ENCODE measurements around the gene DNASE1L2.

Gene DNASE1L2

DNA sequence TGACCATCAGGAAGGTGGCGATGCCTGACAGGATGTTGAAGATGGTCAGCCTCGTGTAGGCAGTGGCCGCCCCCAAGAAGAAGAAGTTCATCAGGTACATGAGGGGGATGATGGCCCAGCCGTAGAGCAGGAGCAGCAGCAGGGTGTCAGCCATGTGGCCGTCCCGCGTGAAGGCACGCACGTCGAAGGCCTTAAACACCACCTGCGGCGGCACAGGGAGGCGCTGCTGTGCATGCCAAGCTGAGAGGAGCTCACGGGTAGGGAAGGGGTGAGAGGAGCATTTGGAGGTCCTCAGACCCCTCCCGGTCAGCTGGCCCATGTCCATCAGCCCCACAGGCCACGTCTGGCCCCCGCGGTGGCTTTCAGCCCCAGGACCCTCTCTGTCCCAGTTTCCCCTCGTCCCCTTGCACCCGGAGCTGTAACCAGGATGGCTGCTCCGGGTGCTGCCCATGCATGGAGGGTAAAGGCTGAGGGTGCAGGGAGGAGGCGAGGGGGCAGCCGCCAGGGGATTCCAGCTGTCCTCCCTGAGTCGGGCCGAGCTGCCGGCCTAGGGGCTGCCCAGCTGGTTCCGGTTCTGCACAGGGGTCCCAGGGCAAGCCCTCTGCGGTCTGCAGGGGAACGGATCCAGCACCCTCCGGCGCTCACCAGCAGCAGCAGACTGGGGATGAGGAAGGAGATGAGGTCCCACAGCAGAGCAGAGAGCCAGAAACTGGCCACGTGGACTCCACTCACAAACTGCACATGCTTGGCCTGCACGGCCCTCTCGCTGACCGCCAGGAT lies 48.7 kb downstream of the DNASE1L2 start:
- H3K4me1 ChIP-seq (ENCODE audit: control insufficient read depth in 1 of 2, insufficient read depth in 2 of 2, low read length in 2 of 2) = no peaks in the 10 kb centered on the region
- peaks cover 0 to 77% of the 10 kb centered on the region in 2 donors for H3K36me3 ChIP-seq (ENCODE audit: control insufficient read depth in 1 of 2, insufficient read depth in 2 of 2, low read length in 2 of 2)
- no peak overlapping the region for H3K4me3 ChIP-seq (ENCODE audit: low read depth in 1 of 2, low read length in 2 of 2)
- no peaks in the 10 kb centered on the region for H3K27me3 ChIP-seq (ENCODE audit: low read depth, low read length)
- no peak overlapping the region for H3K27ac ChIP-seq (ENCODE audit: low read length)
- H3K9me3 ChIP-seq (ENCODE audit: control insufficient read depth in 1 of 2, low read length in 2 of 2) = no peaks in the 10 kb centered on the region

GRCh38 chr16:2285731-2286191 lies 49.5 kb downstream of the DNASE1L2 start:
- no peak overlapping the region for H3K27ac ChIP-seq (ENCODE audit: low read length)
- peaks cover 0 to 69% of the 10 kb centered on the region in 2 donors for H3K36me3 ChIP-seq (ENCODE audit: control insufficient read depth in 1 of 2, insufficient read depth in 2 of 2, low read length in 2 of 2)
- H3K4me1 ChIP-seq (ENCODE audit: control insufficient read depth in 1 of 2, insufficient read depth in 2 of 2, low read length in 2 of 2) = no peaks in the 10 kb centered on the region
- H3K4me3 ChIP-seq (ENCODE audit: low read depth in 1 of 2, low read length in 2 of 2) = no peak overlapping the region
- H3K9me3 ChIP-seq (ENCODE audit: control insufficient read depth in 1 of 2, low read length in 2 of 2) = no peaks in the 10 kb centered on the region
- H3K27me3 ChIP-seq (ENCODE audit: low read depth, low read length) = no peaks in the 10 kb centered on the region

- H3K4me3 ChIP-seq (ENCODE audit: low read depth in 1 of 2, low read length in 2 of 2) = no peak overlapping the region
- peaks cover 0 to 66% of the 10 kb centered on the region in 2 donors for H3K36me3 ChIP-seq (ENCODE audit: control insufficient read depth in 1 of 2, insufficient read depth in 2 of 2, low read length in 2 of 2)
- no peaks in the 10 kb centered on the region for H3K9me3 ChIP-seq (ENCODE audit: control insufficient read depth in 1 of 2, low read length in 2 of 2)
- no peaks in the 10 kb centered on the region for H3K27me3 ChIP-seq (ENCODE audit: low read depth, low read length)
- H3K4me1 ChIP-seq (ENCODE audit: control insufficient read depth in 1 of 2, insufficient read depth in 2 of 2, low read length in 2 of 2) = no peaks in the 10 kb centered on the region
- H3K27ac ChIP-seq (ENCODE audit: low read length) = no peak overlapping the region
Observed at GRCh38 chr16:2286550-2286949, 50.3 kb downstream of the DNASE1L2 start.

DNA sequence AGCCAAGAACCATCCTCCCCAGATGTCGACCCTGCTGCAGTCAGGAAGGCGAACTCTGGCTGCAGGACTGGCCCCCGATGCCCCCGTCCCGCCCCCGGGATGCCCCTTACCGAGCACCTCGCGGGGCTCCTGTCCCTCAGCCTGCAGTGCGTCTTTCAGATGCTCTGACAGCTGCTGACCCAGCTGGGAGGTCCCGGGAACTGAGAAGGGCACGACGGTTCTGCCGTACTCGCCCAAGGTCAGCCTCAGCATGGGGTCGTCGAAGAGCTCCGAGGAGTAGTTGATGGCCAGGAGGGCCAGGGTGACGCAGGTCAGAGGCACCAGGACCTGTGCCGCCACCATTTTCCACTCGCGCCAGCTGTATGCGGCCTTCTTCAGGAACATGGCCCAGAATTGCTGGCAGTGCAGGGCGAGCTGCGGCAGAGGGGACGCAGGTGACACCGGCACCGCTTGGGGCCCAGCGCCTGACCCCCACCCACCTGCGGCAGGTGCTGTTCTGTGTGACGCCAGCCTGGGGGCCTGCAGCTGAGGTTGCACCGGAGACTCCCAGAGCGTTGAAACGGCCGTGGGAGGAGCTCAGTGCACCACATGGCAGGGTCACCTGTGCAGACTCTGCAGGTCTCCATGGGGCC lies 51.8 kb downstream of the DNASE1L2 start:
- Histone ChIP-seq H3K27ac (ENCODE audit: low read length) (no peak overlapping the region), H3K36me3 (ENCODE audit: control insufficient read depth in 1 of 2, insufficient read depth in 2 of 2, low read length in 2 of 2) (peaks cover 0 to 73% of the 10 kb centered on the region in 2 donors), H3K4me1 (ENCODE audit: control insufficient read depth in 1 of 2, insufficient read depth in 2 of 2, low read length in 2 of 2) (no peaks in the 10 kb centered on the region)

More for the DNA sequence above, 51.8 kb downstream of the DNASE1L2 start:
- Histone ChIP-seq H3K4me3 (ENCODE audit: low read depth in 1 of 2, low read length in 2 of 2) (no peak overlapping the region), H3K27me3 (ENCODE audit: low read depth, low read length) (no peaks in the 10 kb centered on the region), H3K9me3 (ENCODE audit: control insufficient read depth in 1 of 2, low read length in 2 of 2) (no peaks in the 10 kb centered on the region)

Data from muscle layer of duodenum (tissue), 2 donors.